HepG2 (cell line): Measurements from ENCODE around the gene C20orf204. TPM values are rescaled to one million over a fixed set of nuclear protein-coding genes. Genes with fewer than 3 reads are reported as not detected.

Experiments
- KDM3A ChIP-seq: IDR thresholded peaks from 2 replicates; pipeline ENCODE4 v1.6.1; 2018; ENCODE audit warnings: low read depth, missing compliant biosample characterization
- TBX2 ChIP-seq: sonication (generic); formaldehyde crosslinking; IDR thresholded peaks from 2 replicates; pipeline ENCODE4 v1.5.0; 2020; ENCODE audit warnings: missing genetic modification reagents, mild to moderate bottlenecking, borderline replicate concordance
- TMF1 ChIP-seq: sonication (generic); formaldehyde crosslinking; IDR thresholded peaks from 2 replicates; pipeline ENCODE4 v1.8.1; 2022; ENCODE audit warnings: low read depth, missing genetic modification reagents
- ZBTB38 ChIP-seq: sonication (generic); formaldehyde crosslinking; IDR thresholded peaks from 2 replicates; pipeline ENCODE4 v1.5.1; 2020; ENCODE audit warnings: mild to moderate bottlenecking, missing genetic modification reagents
- ZNF205 ChIP-seq: IDR thresholded peaks from 2 replicates; pipeline ENCODE4 v1.6.1; 2018; ENCODE audit warnings: missing biosample characterization, missing genetic modification reagents
- ZNF296 ChIP-seq: sonication (generic); formaldehyde crosslinking; conservative IDR thresholded peaks from 2 replicates; pipeline ENCODE4 v1.5.0; 2020; ENCODE audit warnings: mild to moderate bottlenecking, missing genetic modification reagents
- polyA plus RNA-seq, 8 experiments: library from polyadenylated mRNA; depleted of rRNA in 3 of 8; stranded (reverse) in 7 of 8; unstranded in 1 of 8; fragments of >200 nt; fragmentation: Illumina TruSeq in 4 of 8; extraction: Trizol in 4 of 8; gene quantifications; 2 replicates each; pipeline versions ENCODE4 v1.2.1 to v1.2.3, GENCODE V29; 2011 to 2016; ENCODE audit warnings: low read depth in 4 of 8, missing spikeins in 1 of 8, mixed read lengths in 1 of 8; ENCODE audit not compliant: insufficient read depth in 1 of 8
- total RNA-seq, 5 experiments: library from RNA; depleted of rRNA; stranded (reverse); fragments of >200 nt; fragmentation: Illumina TruSeq; extraction: Trizol; gene quantifications; 2 replicates each; pipeline ENCODE4 v1.2.3, GENCODE V29; 2016; ENCODE audit warnings: low read depth in 1 of 5
- TF ChIP-seq, protein P1 (sequence below): sonication (generic); formaldehyde crosslinking; IDR thresholded peaks from 2 replicates; pipeline ENCODE4 v1.5.1; 2020; ENCODE audit warnings: mild to moderate bottlenecking, missing genetic modification reagents, borderline replicate concordance
- TF ChIP-seq, protein P2 (sequence below): sonication (generic); formaldehyde crosslinking; IDR thresholded peaks from 2 replicates; pipeline ENCODE4 v1.4.0; 2020; ENCODE audit warnings: missing genetic modification reagents, mild to moderate bottlenecking, borderline replicate concordance
- TF ChIP-seq, protein P3 (sequence below): IDR thresholded peaks from 2 replicates; pipeline ENCODE4 v1.6.1; 2016; ENCODE audit warnings: control low read depth
- TF ChIP-seq, protein P4 (sequence below): IDR thresholded peaks from 2 replicates; pipeline ENCODE4 v1.6.1; 2018; ENCODE audit warnings: missing genetic modification reagents
- TF ChIP-seq, protein P5 (sequence below): sonication (generic); formaldehyde crosslinking; IDR thresholded peaks from 2 replicates; pipeline ENCODE4 v1.5.1; 2020; ENCODE audit warnings: mild to moderate bottlenecking, missing genetic modification reagents, moderate library complexity
- TF ChIP-seq, protein P6 (sequence below): IDR thresholded peaks from 2 replicates; pipeline ENCODE4 v1.6.1; 2018; ENCODE audit warnings: missing genetic modification reagents, mild to moderate bottlenecking, missing compliant biosample characterization

Gene C20orf204
- total and polyA plus RNA-seq, 2 of the 13 experiments (the other 11 are each of a cell fraction or from before 2014, with no cell fraction given): 22.1 to 80.0 TPM

DNA sequence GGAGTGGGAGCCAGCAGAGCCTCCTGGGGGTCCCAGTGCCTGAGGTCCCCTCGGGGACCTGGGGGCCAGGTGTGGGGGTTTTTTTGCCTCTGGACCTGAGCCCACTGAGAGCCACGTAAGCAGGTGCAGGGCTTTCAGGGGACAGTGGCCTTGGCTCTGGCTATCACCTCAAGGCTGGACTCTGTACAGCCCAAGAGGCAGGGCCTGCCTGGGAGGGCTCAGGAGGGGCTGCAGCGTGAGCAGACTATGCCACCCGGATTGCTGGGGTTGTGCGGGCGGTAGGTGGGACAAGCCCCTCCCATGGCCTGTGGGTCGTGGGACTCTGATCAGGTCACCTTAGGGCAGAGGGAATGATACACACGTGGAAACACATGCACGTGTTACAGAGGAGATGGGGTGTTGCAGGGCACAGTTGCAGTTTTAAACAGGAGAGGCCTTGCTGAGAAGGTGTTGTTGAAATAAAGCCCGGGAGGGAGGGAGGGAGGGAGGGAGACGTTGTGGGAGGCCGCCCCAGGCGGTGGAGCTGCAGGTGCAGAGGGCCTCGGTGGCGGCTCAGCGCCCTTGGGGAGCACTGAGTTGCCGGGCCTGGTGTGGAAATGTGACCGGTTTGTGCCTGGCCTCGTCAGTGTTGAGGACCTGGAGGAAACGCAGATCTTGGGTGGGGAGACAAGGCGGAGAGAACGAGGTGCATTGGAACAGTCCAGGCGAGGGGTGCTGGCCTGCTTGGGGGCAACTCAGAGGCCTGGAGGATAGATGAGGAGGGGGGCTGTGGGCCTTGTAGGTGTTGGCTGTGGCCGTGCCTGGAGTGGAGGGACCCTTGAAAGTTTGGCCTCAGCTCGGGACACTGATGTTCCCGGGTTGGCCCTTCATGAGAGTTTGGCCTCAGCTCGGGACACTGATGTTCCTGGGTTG, 29.3 kb downstream of the C20orf204 start (continued):
- TF ChIP-seq, protein P1, sequence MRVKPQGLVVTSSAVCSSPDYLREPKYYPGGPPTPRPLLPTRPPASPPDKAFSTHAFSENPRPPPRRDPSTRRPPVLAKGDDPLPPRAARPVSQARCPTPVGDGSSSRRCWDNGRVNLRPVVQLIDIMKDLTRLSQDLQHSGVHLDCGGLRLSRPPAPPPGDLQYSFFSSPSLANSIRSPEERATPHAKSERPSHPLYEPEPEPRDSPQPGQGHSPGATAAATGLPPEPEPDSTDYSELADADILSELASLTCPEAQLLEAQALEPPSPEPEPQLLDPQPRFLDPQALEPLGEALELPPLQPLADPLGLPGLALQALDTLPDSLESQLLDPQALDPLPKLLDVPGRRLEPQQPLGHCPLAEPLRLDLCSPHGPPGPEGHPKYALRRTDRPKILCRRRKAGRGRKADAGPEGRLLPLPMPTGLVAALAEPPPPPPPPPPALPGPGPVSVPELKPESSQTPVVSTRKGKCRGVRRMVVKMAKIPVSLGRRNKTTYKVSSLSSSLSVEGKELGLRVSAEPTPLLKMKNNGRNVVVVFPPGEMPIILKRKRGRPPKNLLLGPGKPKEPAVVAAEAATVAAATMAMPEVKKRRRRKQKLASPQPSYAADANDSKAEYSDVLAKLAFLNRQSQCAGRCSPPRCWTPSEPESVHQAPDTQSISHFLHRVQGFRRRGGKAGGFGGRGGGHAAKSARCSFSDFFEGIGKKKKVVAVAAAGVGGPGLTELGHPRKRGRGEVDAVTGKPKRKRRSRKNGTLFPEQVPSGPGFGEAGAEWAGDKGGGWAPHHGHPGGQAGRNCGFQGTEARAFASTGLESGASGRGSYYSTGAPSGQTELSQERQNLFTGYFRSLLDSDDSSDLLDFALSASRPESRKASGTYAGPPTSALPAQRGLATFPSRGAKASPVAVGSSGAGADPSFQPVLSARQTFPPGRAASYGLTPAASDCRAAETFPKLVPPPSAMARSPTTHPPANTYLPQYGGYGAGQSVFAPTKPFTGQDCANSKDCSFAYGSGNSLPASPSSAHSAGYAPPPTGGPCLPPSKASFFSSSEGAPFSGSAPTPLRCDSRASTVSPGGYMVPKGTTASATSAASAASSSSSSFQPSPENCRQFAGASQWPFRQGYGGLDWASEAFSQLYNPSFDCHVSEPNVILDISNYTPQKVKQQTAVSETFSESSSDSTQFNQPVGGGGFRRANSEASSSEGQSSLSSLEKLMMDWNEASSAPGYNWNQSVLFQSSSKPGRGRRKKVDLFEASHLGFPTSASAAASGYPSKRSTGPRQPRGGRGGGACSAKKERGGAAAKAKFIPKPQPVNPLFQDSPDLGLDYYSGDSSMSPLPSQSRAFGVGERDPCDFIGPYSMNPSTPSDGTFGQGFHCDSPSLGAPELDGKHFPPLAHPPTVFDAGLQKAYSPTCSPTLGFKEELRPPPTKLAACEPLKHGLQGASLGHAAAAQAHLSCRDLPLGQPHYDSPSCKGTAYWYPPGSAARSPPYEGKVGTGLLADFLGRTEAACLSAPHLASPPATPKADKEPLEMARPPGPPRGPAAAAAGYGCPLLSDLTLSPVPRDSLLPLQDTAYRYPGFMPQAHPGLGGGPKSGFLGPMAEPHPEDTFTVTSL (CRISPR knock-in tag): no peak
- TF ChIP-seq ZNF205: 0 out of 2 replicates have a peak, but pooled peaks have one; percentile 13
- TF ChIP-seq ZNF296 (CRISPR knock-in tag): peak; percentile 38
- TF ChIP-seq, protein P2, sequence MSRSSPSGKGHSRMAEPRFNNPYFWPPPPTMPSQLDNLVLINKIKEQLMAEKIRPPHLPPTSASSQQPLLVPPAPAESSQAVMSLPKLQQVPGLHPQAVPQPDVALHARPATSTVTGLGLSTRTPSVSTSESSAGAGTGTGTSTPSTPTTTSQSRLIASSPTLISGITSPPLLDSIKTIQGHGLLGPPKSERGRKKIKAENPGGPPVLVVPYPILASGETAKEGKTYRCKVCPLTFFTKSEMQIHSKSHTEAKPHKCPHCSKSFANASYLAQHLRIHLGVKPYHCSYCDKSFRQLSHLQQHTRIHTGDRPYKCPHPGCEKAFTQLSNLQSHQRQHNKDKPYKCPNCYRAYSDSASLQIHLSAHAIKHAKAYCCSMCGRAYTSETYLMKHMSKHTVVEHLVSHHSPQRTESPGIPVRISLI (CRISPR knock-in tag): 0 out of 2 replicates have a peak, but pooled peaks have one; percentile 38
- TF ChIP-seq, protein P3, sequence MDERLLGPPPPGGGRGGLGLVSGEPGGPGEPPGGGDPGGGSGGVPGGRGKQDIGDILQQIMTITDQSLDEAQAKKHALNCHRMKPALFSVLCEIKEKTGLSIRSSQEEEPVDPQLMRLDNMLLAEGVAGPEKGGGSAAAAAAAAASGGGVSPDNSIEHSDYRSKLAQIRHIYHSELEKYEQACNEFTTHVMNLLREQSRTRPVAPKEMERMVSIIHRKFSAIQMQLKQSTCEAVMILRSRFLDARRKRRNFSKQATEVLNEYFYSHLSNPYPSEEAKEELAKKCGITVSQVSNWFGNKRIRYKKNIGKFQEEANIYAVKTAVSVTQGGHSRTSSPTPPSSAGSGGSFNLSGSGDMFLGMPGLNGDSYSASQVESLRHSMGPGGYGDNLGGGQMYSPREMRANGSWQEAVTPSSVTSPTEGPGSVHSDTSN: no peak
- TF ChIP-seq ZBTB38: no peak
- TF ChIP-seq, protein P4, sequence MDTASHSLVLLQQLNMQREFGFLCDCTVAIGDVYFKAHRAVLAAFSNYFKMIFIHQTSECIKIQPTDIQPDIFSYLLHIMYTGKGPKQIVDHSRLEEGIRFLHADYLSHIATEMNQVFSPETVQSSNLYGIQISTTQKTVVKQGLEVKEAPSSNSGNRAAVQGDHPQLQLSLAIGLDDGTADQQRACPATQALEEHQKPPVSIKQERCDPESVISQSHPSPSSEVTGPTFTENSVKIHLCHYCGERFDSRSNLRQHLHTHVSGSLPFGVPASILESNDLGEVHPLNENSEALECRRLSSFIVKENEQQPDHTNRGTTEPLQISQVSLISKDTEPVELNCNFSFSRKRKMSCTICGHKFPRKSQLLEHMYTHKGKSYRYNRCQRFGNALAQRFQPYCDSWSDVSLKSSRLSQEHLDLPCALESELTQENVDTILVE (CRISPR knock-in tag): 0 out of 2 replicates have a peak, but pooled peaks have one; percentile 12
- TF ChIP-seq, protein P5, sequence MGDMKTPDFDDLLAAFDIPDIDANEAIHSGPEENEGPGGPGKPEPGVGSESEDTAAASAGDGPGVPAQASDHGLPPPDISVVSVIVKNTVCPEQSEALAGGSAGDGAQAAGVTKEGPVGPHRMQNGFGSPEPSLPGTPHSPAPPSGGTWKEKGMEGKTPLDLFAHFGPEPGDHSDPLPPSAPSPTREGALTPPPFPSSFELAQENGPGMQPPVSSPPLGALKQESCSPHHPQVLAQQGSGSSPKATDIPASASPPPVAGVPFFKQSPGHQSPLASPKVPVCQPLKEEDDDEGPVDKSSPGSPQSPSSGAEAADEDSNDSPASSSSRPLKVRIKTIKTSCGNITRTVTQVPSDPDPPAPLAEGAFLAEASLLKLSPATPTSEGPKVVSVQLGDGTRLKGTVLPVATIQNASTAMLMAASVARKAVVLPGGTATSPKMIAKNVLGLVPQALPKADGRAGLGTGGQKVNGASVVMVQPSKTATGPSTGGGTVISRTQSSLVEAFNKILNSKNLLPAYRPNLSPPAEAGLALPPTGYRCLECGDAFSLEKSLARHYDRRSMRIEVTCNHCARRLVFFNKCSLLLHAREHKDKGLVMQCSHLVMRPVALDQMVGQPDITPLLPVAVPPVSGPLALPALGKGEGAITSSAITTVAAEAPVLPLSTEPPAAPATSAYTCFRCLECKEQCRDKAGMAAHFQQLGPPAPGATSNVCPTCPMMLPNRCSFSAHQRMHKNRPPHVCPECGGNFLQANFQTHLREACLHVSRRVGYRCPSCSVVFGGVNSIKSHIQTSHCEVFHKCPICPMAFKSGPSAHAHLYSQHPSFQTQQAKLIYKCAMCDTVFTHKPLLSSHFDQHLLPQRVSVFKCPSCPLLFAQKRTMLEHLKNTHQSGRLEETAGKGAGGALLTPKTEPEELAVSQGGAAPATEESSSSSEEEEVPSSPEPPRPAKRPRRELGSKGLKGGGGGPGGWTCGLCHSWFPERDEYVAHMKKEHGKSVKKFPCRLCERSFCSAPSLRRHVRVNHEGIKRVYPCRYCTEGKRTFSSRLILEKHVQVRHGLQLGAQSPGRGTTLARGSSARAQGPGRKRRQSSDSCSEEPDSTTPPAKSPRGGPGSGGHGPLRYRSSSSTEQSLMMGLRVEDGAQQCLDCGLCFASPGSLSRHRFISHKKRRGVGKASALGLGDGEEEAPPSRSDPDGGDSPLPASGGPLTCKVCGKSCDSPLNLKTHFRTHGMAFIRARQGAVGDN: peak; percentile 91
- no peak for TF ChIP-seq KDM3A (CRISPR knock-in tag)
- peak; percentile 78 for TF ChIP-seq TBX2 (CRISPR knock-in tag)
- TF ChIP-seq, protein P6, sequence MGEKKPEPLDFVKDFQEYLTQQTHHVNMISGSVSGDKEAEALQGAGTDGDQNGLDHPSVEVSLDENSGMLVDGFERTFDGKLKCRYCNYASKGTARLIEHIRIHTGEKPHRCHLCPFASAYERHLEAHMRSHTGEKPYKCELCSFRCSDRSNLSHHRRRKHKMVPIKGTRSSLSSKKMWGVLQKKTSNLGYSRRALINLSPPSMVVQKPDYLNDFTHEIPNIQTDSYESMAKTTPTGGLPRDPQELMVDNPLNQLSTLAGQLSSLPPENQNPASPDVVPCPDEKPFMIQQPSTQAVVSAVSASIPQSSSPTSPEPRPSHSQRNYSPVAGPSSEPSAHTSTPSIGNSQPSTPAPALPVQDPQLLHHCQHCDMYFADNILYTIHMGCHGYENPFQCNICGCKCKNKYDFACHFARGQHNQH: peak; percentile 16; the same call in 1 of the 2 replicates
- peak; percentile 58; the same call in 1 of the 2 replicates for TF ChIP-seq TMF1 (CRISPR knock-in tag)
